ENCODE measurements around the gene RGS11. TPM values are rescaled to one million over a fixed set of nuclear protein-coding genes. Genes with fewer than 3 reads are reported as not detected.
A peak's percentile ranks its signal among the peaks of the same experiment; 100 is the strongest.
"Not testable (repeated sequence)": the region's sequence is repeated elsewhere in the genome, so short reads cannot be mapped to it uniquely, and the experiment has no call there.

RGS11 gene
- total RNA-seq, 1 donor from 2014 or later, result 6.5 TPM

GRCh38 chr16:239948-240277, 35.8 kb downstream of the RGS11 start:
- DNase-seq (ENCODE audit: low spot score in 2 of 2) (no peak), FAIRE-seq (no peak)

DNA sequence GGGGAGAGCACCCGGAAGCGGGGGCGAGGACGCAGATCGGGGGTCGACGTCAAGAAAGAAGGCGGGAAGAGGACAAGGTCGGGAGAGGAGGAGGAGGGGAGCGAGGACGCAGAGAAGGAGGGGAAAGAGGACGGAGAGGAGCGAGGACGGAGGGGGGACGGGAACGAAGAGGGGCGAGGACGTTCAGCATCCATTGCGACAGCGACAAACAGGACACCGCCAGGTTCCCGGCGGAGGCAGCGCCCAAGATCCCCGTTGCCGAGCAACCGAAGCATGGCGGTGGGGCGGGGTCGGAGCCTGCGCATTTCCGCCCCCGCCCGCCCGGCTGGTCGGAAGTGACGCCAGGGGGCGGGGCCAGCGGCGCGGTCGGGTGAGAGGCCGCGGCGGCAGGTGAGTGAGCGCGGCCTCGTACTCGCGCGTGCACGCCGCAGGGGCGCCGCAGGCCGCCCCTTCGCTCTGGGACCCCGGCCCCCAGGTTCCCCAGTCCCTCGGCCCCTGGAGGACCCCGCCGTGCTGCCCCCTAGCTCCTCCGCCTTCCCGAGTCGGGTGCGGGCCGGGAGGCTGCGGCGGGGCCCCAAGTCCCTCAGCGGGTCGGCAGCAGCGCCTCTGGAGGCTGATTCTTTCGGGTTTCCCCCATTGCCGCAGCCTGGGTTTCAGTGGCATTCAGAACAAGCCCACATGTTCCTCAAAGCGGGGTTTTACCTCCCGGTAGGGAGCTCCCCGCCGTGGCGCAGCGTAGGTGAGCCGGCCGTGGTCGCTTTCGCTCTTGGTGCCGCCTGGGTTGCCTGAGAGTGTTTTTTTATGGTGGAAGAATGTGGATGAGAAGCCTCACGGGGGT, 41.1 kb downstream of the RGS11 start, which contains the start of gene FAM234A:
Gene FAM234A (plus strand): TSS at position 354 of the 838 bp plus-strand sequence. CDS start 19,593 bp downstream, outside the sequence.
- no peak for FAIRE-seq
- peak; percentile 96 to 97 for DNase-seq (ENCODE audit: low spot score in 2 of 2)

GRCh38 chr16:230949-231348, 44.8 kb downstream of the RGS11 start:
- FAIRE-seq (no peak), DNase-seq (ENCODE audit: low spot score in 2 of 2) (no peak)

DNA sequence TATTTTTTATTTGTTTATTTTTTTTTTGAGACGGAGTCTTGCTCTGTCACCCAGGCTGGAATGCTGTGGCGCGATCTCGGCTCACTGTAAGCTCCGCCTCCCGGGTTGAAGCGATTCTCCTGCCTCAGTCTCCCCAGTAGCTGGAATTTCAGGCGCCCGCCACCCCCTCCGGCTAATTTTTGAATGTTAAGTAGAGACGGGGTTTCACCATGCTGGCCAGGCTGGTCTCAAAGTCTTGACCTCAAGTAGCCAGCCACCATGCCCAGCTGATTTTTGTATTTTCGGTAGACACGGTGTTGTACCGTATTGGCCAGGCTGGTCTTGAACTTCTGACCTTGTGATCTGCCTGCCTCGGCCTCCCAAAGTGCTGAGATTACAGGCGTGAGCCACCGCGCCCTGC, 45.4 kb downstream of the RGS11 start:
- not testable (repeated sequence) for FAIRE-seq; DNase-seq (ENCODE audit: low spot score in 2 of 2)

GRCh38 chr16:229731-230281, 45.9 kb downstream of the RGS11 start:
- FAIRE-seq, result no peak
- no peak for DNase-seq (ENCODE audit: low spot score in 2 of 2)

DNA sequence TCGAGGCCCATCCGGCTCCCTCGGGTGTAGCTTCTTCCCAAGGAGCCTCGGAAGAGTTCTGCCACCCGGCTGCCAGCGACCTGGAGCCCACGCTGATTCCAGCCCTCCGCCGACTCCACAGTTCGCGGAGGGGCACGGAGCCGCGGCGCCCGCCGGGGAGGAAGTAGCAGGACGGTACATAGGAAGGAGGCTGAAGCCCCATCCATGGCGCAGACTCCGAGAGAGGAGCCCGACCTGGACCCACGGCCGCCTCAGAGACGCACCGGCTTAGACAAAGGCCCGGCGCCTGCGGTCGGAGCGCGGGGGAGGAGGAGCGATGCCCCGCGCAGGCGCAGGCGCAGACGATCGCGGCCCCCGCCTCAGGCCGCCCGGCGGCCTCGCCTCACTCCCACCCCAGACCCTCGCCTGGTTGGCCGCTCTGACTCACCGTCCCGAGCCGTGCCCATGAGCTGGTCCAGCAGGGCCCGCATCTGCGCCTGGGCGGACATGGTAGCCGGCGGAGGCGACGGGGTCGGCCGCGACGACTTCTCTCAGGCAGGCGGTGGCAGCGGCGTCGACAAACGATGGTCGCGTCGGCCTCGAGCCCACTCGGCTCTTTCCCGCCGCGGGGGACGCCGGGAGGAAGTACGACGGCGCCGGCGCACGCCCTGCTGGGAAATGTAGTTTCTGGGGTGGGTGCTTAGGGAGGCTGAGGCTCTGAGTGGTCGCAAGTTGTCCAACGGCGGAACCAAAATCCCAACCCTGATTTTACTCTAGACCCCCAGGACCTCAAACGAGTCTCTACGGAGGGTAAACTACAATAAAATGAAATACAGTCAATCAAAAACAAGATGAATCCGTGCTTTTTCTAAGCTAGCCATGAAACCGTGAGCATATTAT, 46.7 kb downstream of the RGS11 start, which contains the start of gene LUC7L:
Gene LUC7L (minus strand): TSS at position 598 of the 879 bp plus-strand sequence. CDS start 110 bp downstream, at position 488.
- peak; percentile 89 to 92 for DNase-seq (ENCODE audit: low spot score in 2 of 2)
- no peak for FAIRE-seq

DNA sequence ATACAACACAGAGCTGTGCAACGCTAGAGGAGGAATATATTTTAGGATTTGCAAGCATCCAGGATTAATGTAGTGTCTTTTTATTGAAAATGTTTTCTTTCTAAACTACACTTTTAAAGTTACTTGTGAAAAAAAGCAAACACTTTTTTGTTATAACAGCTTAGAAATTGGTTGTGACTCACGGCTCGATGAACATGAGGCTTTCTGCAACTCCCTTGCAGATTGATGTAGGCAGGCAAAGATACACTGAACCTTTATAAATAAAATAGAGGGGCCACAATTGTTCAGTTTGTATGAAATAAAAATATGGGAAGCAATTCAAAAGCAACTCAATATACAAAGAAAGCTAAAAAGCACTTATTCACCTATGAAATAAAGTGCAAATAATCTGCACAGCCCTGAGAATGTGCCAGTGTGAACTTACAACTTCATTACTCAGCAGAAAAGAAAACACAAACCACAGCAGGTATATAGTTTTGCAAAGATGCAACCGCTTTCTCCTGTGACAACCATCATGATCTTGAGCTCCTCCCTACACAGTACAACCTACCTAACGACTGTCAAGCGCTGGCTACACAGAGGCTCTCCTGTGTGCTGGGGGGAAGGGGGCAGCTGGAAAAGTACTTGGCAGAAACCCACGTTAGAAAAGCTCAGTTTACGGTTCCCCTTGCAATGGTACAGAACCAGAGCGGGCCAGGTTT, 47.4 kb downstream of the RGS11 start:
- DNase-seq (ENCODE audit: low spot score in 2 of 2) (no peak), FAIRE-seq (no peak)

GRCh38 chr16:220021-220420, 55.7 kb downstream of the RGS11 start:
- DNase-seq (ENCODE audit: low spot score in 2 of 2), result no peak
- FAIRE-seq, result no peak

Other genes starting within 250 kb of the RGS11 start
- gene POLR3K, start 222.3 kb downstream of the RGS11 start, total RNA-seq, result 4.9 TPM
- 14.3 TPM for gene SNRNP25, start 222.1 kb downstream of the RGS11 start, total RNA-seq
- 1.6 TPM for gene RHBDF1, start 203.3 kb downstream of the RGS11 start, total RNA-seq
- 48.9 TPM for gene MPG, start 197.7 kb downstream of the RGS11 start, total RNA-seq
- gene NPRL3, start 137.3 kb downstream of the RGS11 start, total RNA-seq, result 8.2 TPM
- not detected for gene HBZ, start 123.3 kb downstream of the RGS11 start, total RNA-seq
- gene HBM, start 110.0 kb downstream of the RGS11 start, total RNA-seq, result 29.3 TPM
- 823 TPM for gene HBA2, start 103.1 kb downstream of the RGS11 start, total RNA-seq
- gene HBA1, start 99.3 kb downstream of the RGS11 start, total RNA-seq, result 371 TPM
- gene HBQ1, start 95.5 kb downstream of the RGS11 start, total RNA-seq, result 6.9 TPM
- 75.0 TPM for gene LUC7L, start 46.5 kb downstream of the RGS11 start, total RNA-seq
- 17.1 TPM for gene FAM234A, start 41.1 kb downstream of the RGS11 start, total RNA-seq
- gene ARHGDIG, start 4.6 kb upstream of the RGS11 start, total RNA-seq, result 51.4 TPM
- gene PDIA2, start 7.2 kb upstream of the RGS11 start, total RNA-seq, result 11.4 TPM
- gene AXIN1, start 76.8 kb upstream of the RGS11 start, total RNA-seq, result 24.5 TPM
- 44.8 TPM for gene MRPL28, start 94.6 kb upstream of the RGS11 start, total RNA-seq
- gene PGAP6, start 106.0 kb upstream of the RGS11 start, total RNA-seq, result 18.8 TPM
- gene NME4, start 121.3 kb upstream of the RGS11 start, total RNA-seq, result 12.6 TPM
- 7.7 TPM for gene DECR2, start 125.9 kb upstream of the RGS11 start, total RNA-seq
- 26.5 TPM for gene RAB11FIP3, start 149.7 kb upstream of the RGS11 start, total RNA-seq